ENCODE measurements around the gene UBC. TPM values are rescaled to one million over a fixed set of nuclear protein-coding genes. Genes with fewer than 3 reads are reported as not detected.
A peak's percentile ranks its signal among the peaks of the same experiment; 100 is the strongest.
"Not testable (repeated sequence)": the region's sequence is repeated elsewhere in the genome, so short reads cannot be mapped to it uniquely, and the experiment has no call there.

The UBC gene
- polyA plus RNA-seq, 3 donors: 659 to 1,386 (median 902) TPM

DNA sequence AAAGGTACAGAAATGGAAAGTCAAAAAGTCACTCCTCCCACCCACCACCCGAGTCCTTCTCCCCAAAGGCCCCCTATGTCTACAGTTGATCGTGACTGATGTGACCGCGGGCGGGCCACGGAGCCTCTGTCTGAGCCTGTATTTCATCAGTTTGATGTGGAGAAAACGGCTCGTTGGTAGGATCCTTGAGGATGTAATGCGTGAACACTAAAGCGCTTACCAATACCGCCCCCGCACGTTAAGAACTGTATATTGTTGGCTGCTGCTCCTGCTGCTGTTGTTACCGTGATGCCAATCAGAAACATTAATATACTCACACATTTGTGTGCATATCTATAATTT is 24.6 kb upstream of the UBC start:
- peak overlapping the region; percentile 44 for H3K27ac ChIP-seq (ENCODE audit: low read depth, low read length)
- 0 to 1% (median 0%) methylated on average over 14 of the region's 14 CpGs for WGBS, 3 donors

DNA sequence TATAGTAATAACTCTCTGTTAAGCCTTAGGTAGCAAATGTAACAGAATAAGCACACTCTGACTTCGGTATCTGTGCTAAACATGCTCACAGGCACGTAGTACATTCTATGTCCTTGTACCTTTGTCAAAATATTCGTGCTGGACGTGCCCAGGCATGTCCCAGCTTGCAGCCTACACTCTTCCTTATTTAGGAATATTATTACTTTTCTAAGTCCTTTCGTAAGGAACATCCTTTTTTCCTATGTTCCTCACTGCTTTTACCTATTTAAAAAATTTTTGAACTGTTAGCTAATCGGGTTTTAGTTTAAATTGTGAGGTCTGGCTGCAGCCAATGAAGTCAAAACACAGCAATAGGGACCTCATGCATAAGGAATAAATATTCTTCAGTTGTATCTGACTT is 24.1 kb upstream of the UBC start:
- 3 to 6% (median 6%) methylated on average over 6 of the region's 6 CpGs for WGBS, 3 donors
- no peak overlapping the region for H3K27ac ChIP-seq (ENCODE audit: low read depth, low read length)

DNA sequence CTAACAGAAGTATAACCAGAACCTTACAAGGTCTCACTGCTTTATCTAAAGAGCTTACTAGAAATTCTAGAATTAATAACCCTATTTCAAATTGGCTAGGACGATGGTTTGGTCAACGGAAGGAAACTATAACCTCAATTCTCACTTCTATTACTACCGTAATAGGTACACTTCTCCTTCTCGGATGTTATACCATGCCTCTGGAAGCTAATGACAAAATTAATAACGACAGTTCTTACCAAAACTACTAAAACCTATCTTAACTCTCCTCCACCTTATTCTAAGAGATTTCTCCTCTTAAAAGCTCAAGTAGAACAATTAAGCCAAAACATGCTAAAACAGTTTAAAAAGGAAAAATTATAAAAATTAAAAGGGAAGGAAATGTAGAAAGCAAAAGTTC is 23.7 kb upstream of the UBC start:
- H3K27ac ChIP-seq (ENCODE audit: low read depth, low read length): no peak overlapping the region
- 39 to 58% (median 51%) methylated on average over 5 of the region's 5 CpGs for WGBS, 3 donors

DNA sequence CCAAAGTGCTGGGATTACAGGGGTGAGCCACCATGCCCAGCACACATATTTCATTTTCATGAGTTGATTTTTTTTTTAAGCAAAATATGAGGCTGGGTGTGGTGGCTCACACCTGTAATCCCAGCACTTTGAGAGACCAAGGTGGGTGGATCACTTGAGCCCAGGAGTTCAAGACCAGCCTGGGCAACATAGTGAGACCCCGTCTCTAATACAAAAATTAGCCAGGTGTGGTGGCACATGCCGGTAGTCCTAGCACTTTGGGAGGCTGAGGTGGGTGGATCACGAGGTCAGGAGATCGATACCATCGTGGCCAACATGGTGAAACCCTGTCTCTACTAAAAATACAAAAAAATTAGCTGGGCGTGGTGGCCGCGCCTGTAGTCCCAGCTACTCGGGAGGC is 17.1 kb upstream of the UBC start:
- not testable (repeated sequence) for H3K27ac ChIP-seq (ENCODE audit: low read depth, low read length)
- 93 to 96% (median 95%) methylated on average over 9 of the region's 9 CpGs for WGBS, 3 donors

DNA sequence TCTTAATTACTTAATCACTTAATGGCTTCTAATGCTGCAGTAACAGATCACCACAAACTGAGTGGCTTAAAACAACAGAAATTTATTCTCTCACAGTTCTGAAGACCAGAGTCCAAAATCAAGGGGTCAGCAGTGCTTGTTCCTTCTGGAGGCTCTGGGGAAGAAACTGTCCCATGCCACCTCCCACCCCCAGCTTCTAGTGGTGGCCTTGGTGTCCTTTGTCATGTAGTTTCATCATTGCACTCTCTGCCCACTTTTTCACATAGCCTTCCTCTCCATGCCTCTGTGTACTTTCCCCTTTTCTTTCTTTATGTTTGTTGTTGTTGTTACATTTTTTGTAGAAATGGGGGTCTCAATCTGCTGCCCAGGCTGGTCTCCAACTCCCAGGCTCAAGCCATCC is 16.1 kb upstream of the UBC start:
- H3K27ac ChIP-seq (ENCODE audit: low read depth, low read length): no peak overlapping the region

DNA sequence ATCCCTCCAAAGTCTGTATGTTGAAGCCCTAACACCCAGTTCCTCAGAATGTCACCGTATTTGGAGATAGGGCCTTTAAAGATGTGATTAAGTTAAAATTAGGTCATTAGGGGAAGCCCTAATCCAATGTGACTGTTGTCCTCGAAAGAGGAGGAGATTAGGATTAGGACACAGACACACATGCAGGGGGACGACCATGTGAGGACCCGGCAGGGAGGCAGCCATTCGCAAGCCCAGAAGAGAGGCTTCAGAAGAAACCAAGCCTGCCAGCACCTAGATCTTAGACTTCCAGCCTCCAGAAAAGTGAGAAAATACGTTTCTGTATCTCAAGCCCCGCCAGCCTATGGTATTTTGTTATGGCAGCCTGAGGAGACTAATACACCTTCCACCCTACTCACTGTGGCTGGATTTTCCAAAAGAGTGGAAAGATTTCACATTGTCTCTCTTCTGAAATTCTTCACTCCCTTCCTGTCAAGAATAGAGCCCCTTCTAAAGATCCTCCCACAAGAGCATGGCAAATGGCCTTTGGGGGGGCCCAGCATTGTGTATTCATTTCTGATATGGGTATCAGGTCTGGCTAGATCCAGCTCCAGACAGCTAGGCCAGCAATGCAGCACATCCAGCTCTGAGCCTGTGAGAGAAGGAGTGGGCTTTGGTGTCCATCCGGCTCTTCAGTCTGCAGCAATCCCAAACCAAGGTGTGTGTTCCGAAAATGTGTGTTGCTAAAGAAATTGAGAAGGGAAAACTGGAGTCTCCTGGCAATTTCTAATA is 15.4 kb upstream of the UBC start:
- 82 to 93% (median 88%) methylated on average over 9 of the region's 9 CpGs for WGBS, 3 donors
- no peak overlapping the region for H3K27ac ChIP-seq (ENCODE audit: low read depth, low read length)

DNA sequence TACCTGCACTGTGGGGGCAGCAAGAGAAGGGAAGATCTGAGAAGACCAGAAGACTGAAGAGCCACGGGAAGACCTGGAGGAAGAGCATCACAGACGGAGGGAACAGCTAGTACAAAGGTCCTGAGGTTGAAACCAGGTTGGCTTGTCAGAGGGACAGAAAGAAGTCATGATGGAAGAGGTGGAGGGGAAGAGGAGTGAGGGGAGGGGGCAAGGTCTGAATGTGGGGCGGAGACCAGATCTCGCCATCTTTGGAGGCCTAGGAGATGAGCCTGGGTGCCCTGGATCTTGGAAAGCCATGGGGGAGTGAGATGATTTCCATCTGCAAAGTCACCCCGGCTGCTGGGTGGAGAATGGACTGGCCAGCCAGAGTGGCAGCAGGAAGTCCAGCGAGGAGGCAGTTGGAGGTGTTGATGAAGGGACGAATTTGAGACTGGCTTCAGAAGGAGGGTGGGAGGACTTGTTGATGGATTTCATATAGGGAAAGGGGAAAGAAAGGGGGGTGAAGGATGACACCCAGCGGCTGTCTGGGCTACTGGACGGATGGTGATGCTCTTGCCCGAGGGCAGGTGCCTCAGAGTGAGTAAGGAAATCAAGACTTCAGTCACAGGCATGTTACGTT is 14.6 kb upstream of the UBC start:
- WGBS, 3 donors: 83 to 95% (median 85%) methylated on average over 11 of the region's 11 CpGs
- H3K27ac ChIP-seq (ENCODE audit: low read depth, low read length): no peak overlapping the region

DNA sequence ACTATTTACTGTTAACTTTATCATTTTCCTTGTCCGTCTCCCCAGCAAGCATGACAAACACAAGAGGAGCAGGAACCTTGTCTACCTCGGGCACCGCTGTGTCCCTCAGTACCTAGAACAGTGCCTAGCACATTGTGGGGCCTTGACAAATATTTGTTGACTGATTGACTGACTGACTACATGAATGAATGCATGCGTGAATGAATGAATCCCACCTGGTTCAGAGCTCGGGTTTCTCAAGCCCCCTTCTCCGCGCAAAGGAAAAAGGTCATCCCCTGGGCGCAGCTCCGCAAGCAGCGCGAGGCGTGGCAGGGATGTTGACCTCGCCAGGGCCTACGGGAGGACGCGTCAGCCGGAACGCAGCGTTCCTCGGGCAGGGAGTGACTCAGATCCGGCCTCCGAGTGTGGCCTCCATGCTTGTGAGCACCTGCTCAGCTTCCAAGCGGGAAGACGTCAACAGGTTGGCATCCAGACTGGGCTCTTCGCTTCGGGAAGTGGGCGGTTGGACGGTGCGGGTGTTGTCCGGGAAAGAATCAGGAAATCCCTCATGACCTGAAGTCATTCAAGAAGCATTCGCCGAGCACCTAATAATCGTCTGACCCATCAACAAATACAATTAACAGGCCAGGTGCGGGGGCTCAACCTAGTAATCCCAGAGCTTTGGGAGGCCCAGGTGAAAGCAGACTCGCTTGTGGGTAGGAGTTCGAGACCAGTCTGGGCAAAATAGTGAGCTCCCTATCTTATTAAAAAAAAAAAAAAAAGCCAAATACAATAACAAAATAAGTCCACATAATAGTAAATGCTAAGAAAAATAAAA is 13.9 kb upstream of the UBC start:
- peak overlapping the region; percentile 48 for H3K27ac ChIP-seq (ENCODE audit: low read depth, low read length)
- WGBS, 3 donors: 12 to 17% (median 15%) methylated on average over 36 of the region's 36 CpGs

DNA sequence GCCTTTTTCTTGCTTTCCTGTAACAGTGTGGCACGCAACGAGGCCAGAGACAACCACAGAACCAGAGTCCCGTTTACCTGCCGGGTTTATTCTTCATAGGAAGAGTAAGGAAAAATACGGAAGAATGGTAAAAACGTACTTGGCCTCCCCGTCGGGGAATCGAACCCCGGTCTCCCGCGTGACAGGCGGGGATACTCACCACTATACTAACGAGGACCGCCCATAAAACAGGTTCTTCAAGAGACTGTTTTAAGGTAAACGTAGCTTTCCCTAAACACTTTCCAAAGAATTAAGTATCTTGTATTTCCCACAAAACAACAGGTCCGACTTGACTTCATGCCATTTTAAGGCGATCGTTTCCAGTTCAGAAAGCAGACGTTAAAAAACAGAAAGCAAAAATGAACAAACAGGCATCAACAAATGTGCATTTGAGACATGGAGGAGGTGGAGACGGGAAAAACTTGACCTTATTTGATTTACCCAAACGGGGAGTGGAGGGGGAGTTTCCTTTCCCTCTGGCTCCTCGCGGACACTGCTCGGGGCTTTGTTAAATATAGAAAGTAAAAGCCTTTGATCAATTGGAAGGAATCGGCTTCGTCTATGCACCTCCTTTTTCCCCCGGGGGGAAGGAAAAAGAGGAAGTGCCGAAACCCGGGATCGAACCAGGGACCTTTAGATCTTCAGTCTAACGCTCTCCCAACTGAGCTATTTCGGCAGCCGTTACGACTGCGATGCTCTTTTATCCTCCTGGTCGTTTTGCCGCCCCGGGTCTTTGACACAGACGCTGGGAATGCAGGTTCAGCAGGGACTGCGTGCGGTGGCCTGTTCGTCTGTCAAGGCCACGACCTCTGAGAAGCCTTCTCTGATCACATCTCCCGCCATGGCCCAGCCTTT is 13.0 kb upstream of the UBC start:
- peak overlapping the region; percentile 48 for H3K27ac ChIP-seq (ENCODE audit: low read depth, low read length)
- WGBS, 3 donors: 0 to 1% (median 1%) methylated on average over 45 of the region's 45 CpGs

DNA sequence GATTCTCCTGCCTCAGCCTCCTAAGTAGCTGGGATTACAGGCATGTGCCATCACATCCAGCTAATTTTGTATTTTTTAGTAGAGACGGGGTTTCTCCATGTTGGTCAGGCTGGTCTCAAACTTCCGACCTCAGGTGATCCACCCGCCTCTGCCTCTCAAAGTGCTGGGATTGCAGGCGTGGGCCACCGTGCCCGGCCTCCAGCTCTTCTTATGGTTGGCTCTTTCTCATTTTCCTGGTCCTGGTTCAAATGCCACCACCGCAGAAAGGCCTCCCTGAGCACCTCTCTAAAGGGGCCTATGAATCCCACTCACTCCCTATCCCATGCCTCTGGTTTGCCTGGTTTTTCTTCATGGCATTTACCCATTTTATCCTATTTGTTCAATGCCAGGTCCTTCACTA is 11.3 kb upstream of the UBC start:
- WGBS, 3 donors: 93 to 95% (median 94%) methylated on average over 7 of the region's 7 CpGs

DNA sequence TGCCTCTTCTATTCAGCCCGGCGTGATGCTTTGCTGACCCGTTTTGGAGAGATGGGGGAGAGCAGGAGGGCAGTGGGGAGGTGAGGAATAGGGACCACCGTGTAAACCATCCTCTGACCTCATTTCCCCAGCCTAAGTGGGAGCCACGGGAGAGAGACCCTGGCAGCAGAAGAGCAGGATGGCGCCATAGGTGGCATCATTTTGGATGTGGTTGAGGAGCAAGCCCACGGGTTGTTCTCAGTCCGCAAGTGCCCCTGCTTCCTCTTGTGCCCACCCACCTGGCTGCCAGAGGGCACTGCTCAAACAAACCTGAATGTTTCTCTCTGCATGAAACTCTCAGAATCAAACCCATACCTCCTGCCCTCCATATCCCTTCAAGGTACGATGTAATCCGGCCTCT is 10.7 kb upstream of the UBC start:
- 82 to 85% (median 84%) methylated on average over 10 of the region's 10 CpGs for WGBS, 3 donors
- no peak overlapping the region for H3K27ac ChIP-seq (ENCODE audit: low read depth, low read length)

More for the DNA sequence above, 11.3 kb upstream of the UBC start:
- not testable (repeated sequence) for H3K27ac ChIP-seq (ENCODE audit: low read depth, low read length)

DNA sequence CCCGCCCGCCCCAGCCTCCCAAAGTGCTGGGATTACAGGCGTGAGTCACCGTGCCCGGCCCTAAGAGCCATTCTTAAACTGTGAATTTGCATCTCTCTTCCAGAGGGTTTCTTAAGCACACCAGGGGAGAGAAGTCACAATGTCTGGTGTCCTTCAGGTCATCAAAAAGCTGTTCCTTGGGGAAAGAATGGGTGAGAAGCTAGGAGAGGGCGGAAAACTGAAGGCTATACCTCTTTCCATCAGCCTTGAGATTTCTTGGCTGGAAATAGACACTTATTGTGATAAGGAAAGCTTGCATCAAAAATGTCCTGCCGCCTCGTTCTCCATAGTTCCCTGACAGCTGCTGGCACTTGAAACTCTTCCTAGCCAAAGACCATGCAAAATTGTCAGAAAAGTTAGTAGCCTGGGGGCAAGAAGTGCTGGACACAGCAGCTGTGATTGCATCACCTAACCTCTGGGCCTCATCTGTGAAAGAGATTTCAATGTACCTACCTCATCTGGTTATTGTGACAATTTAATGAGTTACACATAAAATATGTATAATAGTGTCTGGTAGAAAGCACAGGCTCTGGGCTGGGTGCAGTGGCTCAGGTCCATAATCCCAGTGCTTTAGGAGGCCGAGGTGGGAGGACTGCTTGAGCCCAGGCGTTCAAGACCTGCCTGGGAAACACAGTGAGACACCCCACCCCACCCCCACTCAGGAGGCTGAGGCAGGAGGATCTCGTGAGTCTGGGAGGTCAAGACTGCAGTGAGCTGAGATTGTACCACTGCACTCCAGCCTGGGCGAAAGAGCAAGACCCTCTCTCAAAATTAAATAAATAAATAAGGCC is 9.7 kb upstream of the UBC start:
- 71 to 87% (median 83%) methylated on average over 12 of the region's 12 CpGs for WGBS, 3 donors
- no peak overlapping the region for H3K27ac ChIP-seq (ENCODE audit: low read depth, low read length)

DNA sequence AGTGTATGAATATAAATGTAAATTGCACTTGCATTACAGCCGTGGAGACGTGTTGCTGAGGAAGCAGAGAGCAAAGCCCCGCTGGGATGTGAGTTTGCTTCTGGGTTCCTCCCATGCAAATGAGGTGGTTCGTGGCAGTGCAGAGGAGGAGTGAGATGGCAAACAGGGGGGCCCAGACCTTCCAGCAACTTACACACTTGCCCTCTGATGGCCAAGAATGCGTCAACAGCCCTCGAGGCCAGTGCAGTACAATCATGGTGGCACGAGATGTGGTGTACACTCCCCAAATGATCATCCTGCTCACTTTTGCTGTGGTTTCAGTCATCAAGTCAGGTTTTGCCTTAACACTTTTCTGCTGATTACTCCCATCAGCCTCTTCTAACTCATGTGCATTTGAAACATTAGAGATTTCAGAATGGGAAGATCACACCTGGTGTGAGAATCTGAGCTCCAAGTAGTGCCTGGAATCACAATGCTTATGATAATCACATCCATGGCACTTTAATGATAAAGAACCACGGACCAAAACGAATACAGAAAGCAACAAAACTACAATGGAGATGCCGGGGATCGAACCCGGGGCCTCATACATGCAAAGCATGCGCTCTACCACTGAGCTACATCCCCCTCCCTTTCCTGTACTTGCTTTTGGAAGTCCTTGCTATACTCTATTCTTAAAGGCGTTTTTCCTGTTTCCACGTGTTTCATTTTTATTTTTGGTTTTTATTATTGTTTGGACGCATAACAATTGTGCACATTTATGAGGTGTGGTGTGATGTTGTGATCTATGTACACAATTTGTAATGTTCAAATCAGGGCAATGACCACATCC is 7.0 kb upstream of the UBC start:
- H3K27ac ChIP-seq (ENCODE audit: low read depth, low read length): no peak overlapping the region
- 15 to 25% (median 20%) methylated on average over 16 of the region's 16 CpGs for WGBS, 3 donors

DNA sequence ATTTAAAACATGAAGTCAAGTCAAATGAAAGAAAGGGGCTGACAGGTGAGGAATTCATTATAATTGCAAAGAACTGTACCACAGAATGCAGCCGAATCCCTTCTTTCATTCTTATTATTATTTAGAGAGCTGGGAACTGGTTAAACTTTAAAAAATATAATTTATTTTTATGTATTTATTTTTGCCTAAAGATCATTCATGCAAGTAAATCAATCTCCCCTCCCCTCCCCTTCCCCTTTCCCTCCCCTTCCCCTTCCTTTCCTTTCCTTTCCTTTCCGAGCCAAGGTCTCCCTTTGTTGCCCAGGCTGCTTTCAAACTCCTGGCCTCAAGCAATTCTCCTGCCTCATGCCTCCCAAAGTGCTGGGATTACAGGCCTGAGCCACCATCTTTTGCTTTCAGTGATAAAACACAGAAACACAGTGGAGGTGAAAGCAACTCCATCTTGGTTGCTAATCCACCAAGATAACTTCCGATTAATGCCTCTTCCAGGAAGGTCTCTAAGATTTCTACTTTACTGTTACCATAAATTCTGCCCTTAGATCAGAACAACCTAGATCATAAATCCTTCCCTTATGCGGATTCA is 6.0 kb upstream of the UBC start:
- WGBS, 3 donors: 77 to 93% (median 86%) methylated on average over 4 of the region's 4 CpGs
- H3K27ac ChIP-seq (ENCODE audit: low read depth, low read length): no peak overlapping the region

DNA sequence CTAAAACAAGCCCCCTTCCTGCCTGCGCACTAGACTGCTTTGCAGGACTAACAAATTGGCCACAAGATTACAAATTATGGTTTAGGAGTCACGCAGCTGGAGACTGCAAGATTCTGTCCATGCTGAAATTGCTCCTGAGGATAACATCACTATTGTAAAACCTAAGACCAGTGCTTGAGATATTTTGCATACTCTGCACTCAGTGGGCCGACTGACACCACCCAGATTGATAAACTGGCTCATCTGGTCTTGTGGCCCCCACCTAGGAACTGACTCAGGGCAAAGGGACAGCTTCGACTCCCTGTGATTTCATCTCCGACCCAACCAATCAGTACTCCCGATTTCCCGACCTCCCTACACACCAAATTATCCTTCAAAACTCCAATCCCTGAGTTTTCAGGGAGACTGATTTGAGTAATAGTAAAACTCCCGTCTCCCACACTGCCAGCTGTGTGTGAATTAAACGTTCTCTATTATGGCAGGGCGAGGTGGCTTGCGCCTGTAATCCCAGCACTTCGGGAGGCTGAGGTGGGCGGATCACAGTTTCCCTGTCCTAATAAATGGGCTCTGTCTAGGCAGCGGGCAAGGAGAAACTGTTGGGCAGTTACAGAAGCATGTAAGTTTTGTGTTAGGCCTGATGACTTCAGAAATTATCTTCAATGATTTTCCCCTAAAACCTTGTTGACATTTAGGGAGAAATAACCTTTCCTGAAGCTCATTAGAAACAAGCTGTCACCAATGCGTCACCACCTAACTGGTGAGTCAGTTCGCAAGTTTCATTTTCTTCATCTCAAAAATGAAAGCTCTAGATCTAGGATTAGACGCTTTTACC is 5.3 kb upstream of the UBC start:
- 65 to 74% (median 66%) methylated on average over 17 of the region's 17 CpGs for WGBS, 3 donors
- no peak overlapping the region for H3K27ac ChIP-seq (ENCODE audit: low read depth, low read length)

DNA sequence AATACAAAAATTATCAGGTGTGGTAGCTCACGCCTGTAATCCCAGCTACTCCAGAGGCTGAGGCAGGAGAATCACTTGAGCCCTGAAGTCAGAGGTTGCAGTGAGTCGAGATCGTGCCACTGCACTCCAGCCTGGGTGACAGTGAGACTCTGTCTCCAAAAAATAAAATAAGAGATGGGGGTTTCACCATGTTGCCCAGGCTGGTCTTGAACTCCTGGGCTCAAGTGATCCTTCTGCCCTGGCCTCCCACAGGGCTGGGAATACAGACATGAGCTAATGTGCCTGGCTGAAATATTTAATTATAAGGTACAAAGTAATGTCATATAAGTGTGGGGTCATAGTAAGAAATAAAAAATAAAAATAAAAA is 4.2 kb upstream of the UBC start:
- WGBS, 3 donors: 87 to 97% (median 89%) methylated on average over 3 of the region's 3 CpGs
- H3K27ac ChIP-seq (ENCODE audit: low read depth, low read length): not testable (repeated sequence)
